GM23338 (cell line): ENCODE data around the gene RNF217. TPM values are rescaled to one million over a fixed set of nuclear protein-coding genes. Genes with fewer than 3 reads are reported as not detected.

ENCODE experiments used
- CREB1 ChIP-seq: fragments of 250-450 bp; sonication (Bioruptor Pico); IDR thresholded peaks from 2 replicates; pipeline ENCODE4 v1.5.0; 2020; ENCODE audit warnings: low read depth, mild to moderate bottlenecking, moderate library complexity
- EZH2 ChIP-seq: fragments of 200-600 bp; sonication (generic); IDR thresholded peaks from one replicate; pipeline ENCODE4 v1.8.0; 2017; ENCODE audit warnings: antibody characterized with exemption, mild to moderate bottlenecking, low read depth; ENCODE audit not compliant: unreplicated experiment
- EZH2phosphoT487 ChIP-seq: fragments of 200-600 bp; sonication (generic); IDR thresholded peaks from one replicate; pipeline ENCODE4 v1.8.1; 2018; ENCODE audit warnings: antibody characterized with exemption; ENCODE audit not compliant: unreplicated experiment
- NANOG ChIP-seq: IDR thresholded peaks from 2 replicates; pipeline ENCODE4 v1.6.1; 2016; ENCODE audit warnings: antibody characterized with exemption, borderline replicate concordance
- POLR2AphosphoS5 ChIP-seq: IDR thresholded peaks from 2 replicates; pipeline ENCODE4 v1.6.1; 2016; ENCODE audit warnings: antibody characterized with exemption, low read depth
- ZNF114 ChIP-seq: fragments of 250-450 bp; sonication (Bioruptor Pico); IDR thresholded peaks from 2 replicates; pipeline ENCODE4 v1.5.0; 2020; ENCODE audit warnings: mild to moderate bottlenecking, moderate library complexity
- ZNF331 ChIP-seq: fragments of 250-450 bp; sonication (Bioruptor Pico); IDR thresholded peaks from 2 replicates; pipeline ENCODE4 v1.5.0; 2020; ENCODE audit warnings: low read depth, mild to moderate bottlenecking, moderate library complexity
- polyA plus RNA-seq: library from polyadenylated mRNA; unstranded; fragments of >200 nt; fragmentation: Nextera tagmentation; extraction: Ambion mirVana; gene quantifications from 2 replicates; pipeline ENCODE4 v1.2.1, GENCODE V29; 2016
- total RNA-seq: library from RNA; depleted of rRNA; stranded (reverse); fragments of >200 nt; shearing (Covaris generic); gene quantifications from 2 replicates; pipeline ENCODE4 v1.2.3, GENCODE V29; 2014
- TF ChIP-seq, protein P1 (sequence below): fragments of 250-450 bp; sonication (Bioruptor Pico); IDR thresholded peaks from 2 replicates; pipeline ENCODE4 v1.5.0; 2020; ENCODE audit warnings: mild to moderate bottlenecking, moderate library complexity
- TF ChIP-seq, protein P2 (sequence below): IDR thresholded peaks from 2 replicates; pipeline ENCODE4 v1.6.1; 2016; ENCODE audit warnings: antibody characterized with exemption
- TF ChIP-seq, protein P3 (sequence below), 2 experiments: fragments of 200-600 bp in 1 of 2; sonication (generic) in 1 of 2; conservative IDR thresholded peaks; 2 replicates each; pipeline versions ENCODE4 v1.5.1 to v1.6.1; 2016 to 2017; ENCODE audit warnings: antibody characterized with exemption in 2 of 2, low read depth in 2 of 2, mild to moderate bottlenecking in 2 of 2, moderate library complexity in 1 of 2

Gene RNF217
- total and polyA plus RNA-seq, 2 experiments from 2014 or later, result 1.7 to 6.2 TPM

DNA sequence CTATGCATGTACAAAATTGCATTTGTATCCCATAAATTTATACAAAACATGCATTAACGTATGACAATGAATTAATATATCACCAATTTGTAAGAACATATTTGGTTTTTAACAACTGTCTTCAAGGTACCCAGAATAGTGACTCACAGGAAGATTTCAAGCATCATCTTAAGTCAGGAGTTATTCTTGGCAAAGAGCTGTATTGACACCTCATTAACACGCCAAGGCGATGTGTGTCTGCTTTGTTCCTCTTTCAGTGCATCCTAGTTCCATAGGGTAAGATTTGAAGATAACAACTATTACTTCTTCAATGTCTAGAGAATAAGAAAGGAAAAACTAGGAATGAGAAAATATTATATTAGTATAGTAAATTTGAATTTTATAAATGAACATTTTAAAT, 155.6 kb downstream of the RNF217 start (continued):
- TF ChIP-seq, protein P1, sequence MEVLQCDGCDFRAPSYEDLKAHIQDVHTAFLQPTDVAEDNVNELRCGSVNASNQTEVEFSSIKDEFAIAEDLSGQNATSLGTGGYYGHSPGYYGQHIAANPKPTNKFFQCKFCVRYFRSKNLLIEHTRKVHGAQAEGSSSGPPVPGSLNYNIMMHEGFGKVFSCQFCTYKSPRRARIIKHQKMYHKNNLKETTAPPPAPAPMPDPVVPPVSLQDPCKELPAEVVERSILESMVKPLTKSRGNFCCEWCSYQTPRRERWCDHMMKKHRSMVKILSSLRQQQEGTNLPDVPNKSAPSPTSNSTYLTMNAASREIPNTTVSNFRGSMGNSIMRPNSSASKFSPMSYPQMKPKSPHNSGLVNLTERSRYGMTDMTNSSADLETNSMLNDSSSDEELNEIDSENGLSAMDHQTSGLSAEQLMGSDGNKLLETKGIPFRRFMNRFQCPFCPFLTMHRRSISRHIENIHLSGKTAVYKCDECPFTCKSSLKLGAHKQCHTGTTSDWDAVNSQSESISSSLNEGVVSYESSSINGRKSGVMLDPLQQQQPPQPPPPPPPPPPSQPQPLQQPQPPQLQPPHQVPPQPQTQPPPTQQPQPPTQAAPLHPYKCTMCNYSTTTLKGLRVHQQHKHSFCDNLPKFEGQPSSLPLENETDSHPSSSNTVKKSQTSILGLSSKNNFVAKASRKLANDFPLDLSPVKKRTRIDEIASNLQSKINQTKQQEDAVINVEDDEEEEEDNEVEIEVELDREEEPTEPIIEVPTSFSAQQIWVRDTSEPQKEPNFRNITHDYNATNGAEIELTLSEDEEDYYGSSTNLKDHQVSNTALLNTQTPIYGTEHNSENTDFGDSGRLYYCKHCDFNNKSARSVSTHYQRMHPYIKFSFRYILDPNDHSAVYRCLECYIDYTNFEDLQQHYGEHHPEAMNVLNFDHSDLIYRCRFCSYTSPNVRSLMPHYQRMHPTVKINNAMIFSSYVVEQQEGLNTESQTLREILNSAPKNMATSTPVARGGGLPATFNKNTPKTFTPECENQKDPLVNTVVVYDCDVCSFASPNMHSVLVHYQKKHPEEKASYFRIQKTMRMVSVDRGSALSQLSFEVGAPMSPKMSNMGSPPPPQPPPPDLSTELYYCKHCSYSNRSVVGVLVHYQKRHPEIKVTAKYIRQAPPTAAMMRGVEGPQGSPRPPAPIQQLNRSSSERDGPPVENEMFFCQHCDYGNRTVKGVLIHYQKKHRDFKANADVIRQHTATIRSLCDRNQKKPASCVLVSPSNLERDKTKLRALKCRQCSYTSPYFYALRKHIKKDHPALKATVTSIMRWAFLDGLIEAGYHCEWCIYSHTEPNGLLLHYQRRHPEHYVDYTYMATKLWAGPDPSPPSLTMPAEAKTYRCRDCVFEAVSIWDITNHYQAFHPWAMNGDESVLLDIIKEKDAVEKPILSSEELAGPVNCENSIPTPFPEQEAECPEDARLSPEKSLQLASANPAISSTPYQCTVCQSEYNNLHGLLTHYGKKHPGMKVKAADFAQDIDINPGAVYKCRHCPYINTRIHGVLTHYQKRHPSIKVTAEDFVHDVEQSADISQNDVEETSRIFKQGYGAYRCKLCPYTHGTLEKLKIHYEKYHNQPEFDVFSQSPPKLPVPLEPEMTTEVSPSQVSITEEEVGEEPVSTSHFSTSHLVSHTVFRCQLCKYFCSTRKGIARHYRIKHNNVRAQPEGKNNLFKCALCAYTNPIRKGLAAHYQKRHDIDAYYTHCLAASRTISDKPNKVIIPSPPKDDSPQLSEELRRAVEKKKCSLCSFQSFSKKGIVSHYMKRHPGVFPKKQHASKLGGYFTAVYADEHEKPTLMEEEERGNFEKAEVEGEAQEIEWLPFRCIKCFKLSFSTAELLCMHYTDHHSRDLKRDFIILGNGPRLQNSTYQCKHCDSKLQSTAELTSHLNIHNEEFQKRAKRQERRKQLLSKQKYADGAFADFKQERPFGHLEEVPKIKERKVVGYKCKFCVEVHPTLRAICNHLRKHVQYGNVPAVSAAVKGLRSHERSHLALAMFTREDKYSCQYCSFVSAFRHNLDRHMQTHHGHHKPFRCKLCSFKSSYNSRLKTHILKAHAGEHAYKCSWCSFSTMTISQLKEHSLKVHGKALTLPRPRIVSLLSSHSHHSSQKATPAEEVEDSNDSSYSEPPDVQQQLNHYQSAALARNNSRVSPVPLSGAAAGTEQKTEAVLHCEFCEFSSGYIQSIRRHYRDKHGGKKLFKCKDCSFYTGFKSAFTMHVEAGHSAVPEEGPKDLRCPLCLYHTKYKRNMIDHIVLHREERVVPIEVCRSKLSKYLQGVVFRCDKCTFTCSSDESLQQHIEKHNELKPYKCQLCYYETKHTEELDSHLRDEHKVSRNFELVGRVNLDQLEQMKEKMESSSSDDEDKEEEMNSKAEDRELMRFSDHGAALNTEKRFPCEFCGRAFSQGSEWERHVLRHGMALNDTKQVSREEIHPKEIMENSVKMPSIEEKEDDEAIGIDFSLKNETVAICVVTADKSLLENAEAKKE, result no peak
- TF ChIP-seq EZH2phosphoT487 (no peak), CREB1 (no peak), NANOG (no peak), ZNF114 (CRISPR knock-in tag) (no peak), EZH2 (no peak), POLR2AphosphoS5 (no peak), ZNF331 (no peak)
- TF ChIP-seq, protein P2, sequence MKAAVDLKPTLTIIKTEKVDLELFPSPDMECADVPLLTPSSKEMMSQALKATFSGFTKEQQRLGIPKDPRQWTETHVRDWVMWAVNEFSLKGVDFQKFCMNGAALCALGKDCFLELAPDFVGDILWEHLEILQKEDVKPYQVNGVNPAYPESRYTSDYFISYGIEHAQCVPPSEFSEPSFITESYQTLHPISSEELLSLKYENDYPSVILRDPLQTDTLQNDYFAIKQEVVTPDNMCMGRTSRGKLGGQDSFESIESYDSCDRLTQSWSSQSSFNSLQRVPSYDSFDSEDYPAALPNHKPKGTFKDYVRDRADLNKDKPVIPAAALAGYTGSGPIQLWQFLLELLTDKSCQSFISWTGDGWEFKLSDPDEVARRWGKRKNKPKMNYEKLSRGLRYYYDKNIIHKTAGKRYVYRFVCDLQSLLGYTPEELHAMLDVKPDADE, result no peak
- TF ChIP-seq, protein P3, sequence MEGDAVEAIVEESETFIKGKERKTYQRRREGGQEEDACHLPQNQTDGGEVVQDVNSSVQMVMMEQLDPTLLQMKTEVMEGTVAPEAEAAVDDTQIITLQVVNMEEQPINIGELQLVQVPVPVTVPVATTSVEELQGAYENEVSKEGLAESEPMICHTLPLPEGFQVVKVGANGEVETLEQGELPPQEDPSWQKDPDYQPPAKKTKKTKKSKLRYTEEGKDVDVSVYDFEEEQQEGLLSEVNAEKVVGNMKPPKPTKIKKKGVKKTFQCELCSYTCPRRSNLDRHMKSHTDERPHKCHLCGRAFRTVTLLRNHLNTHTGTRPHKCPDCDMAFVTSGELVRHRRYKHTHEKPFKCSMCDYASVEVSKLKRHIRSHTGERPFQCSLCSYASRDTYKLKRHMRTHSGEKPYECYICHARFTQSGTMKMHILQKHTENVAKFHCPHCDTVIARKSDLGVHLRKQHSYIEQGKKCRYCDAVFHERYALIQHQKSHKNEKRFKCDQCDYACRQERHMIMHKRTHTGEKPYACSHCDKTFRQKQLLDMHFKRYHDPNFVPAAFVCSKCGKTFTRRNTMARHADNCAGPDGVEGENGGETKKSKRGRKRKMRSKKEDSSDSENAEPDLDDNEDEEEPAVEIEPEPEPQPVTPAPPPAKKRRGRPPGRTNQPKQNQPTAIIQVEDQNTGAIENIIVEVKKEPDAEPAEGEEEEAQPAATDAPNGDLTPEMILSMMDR (conservative IDR thresholded peaks at IDR 0.05; ENCODE audit: low read depth in 2 of 2), result no peak
